Measurements from ENCODE around the gene FANCD2. TPM values are rescaled to one million over a fixed set of nuclear protein-coding genes. Genes with fewer than 3 reads are reported as not detected.
"Not testable (repeated sequence)": the region's sequence is repeated elsewhere in the genome, so short reads cannot be mapped to it uniquely, and the experiment has no call there.

Gene FANCD2
- total RNA-seq, 1 donor from 2014 or later: 7.0 TPM

DNA sequence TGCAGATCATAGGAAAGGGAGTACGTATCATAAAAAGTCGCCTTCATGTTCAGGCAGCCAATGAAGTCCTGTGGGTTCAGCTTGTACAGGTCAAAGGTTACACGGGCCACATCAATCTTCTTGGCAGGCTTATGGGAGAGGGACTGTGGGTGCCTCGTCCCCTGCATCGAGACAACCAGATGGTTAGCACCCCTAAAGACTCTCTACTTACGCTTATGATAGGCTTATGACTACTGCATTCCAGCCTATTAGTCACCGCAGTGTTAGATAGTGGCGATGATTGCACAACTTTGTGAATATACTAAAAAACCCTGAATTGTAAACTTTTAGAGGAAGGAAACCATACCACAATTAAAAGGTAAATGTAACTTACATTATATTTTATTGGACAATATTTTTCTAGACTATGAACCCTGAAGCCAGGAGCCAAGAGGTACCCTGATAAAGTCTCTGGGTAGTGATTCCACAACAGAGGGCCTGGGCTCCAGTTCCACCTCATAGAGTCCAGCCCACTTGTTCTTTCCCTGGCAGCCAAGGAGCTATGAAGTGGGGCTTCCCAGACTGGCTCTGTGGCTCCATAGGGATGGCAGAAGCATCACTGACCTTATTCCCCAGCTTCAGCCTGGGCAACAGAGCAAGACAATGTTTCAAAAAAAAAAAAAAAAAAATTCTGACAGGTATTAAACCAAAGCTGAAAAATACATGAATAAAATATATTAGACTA is 2.5 kb upstream of the FANCD2 start:
- no peaks in the 10 kb centered on the region for H3K4me1 Mint-ChIP-seq (ENCODE audit: low read depth, unreplicated experiment)
- H3K27ac Mint-ChIP-seq (ENCODE audit: unreplicated experiment): no peak overlapping the region
- TF ChIP-seq, protein P1, sequence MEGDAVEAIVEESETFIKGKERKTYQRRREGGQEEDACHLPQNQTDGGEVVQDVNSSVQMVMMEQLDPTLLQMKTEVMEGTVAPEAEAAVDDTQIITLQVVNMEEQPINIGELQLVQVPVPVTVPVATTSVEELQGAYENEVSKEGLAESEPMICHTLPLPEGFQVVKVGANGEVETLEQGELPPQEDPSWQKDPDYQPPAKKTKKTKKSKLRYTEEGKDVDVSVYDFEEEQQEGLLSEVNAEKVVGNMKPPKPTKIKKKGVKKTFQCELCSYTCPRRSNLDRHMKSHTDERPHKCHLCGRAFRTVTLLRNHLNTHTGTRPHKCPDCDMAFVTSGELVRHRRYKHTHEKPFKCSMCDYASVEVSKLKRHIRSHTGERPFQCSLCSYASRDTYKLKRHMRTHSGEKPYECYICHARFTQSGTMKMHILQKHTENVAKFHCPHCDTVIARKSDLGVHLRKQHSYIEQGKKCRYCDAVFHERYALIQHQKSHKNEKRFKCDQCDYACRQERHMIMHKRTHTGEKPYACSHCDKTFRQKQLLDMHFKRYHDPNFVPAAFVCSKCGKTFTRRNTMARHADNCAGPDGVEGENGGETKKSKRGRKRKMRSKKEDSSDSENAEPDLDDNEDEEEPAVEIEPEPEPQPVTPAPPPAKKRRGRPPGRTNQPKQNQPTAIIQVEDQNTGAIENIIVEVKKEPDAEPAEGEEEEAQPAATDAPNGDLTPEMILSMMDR (IDR thresholded peaks at IDR 0.05; ENCODE audit: partially characterized antibody, unreplicated experiment): no peak
- H3K9me3 Mint-ChIP-seq (ENCODE audit: unreplicated experiment): peaks cover 2% of the 10 kb centered on the region
- H3K36me3 Mint-ChIP-seq (ENCODE audit: unreplicated experiment): no peaks in the 10 kb centered on the region
- no peaks in the 10 kb centered on the region for H3K27me3 Mint-ChIP-seq (ENCODE audit: unreplicated experiment)
- no peak overlapping the region for H3K4me3 Mint-ChIP-seq (ENCODE audit: unreplicated experiment)
- DNase-seq: no peak

DNA sequence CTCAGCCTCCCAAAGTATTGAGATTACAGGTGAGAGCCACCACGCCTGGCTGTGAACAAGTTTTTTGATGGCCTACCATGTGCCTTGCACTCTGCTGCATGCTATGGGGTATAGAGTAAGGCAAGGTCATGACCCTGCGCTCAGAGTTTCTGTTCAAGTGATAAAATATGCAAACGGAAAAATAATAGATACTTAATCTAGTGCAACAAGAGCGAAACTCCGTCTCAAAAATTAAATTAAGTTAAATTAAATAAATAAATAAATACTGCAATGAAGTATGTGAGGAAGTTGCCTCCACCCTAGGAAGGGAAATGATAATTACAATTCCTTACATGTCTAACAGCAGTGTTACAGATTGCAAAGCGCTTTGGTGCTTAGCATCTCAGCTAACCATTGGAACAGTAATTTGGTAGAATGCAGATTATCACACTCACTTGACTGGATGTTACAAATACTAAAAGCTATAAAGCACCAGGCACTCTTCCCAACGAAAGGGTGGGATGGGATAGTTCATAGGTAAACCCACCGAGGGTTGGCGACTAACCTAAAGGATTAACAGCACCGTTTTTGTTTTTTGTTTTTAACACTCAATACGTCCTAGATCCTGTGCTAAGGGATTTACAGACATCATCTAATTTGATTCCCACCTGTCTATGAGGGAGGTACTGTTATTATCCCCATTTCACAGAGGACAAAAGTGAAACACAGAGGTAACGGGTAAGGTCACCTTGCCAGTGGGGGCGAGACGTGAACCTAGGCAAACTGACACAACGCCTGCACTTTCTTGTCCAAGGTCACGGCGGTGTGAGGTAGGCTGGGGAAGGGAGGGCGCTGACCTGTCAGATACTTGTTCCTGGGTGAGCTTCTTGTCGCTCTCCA is 793 bp upstream of the FANCD2 start:
- no peaks in the 10 kb centered on the region for H3K4me1 Mint-ChIP-seq (ENCODE audit: low read depth, unreplicated experiment)
- H3K27me3 Mint-ChIP-seq (ENCODE audit: unreplicated experiment): no peaks in the 10 kb centered on the region
- TF ChIP-seq, protein P1 (IDR thresholded peaks at IDR 0.05; ENCODE audit: partially characterized antibody, unreplicated experiment): no peak
- peak overlapping the region; percentile 94 for H3K27ac Mint-ChIP-seq (ENCODE audit: unreplicated experiment)
- H3K9me3 Mint-ChIP-seq (ENCODE audit: unreplicated experiment): peaks cover 2% of the 10 kb centered on the region
- no peak for DNase-seq
- no peaks in the 10 kb centered on the region for H3K36me3 Mint-ChIP-seq (ENCODE audit: unreplicated experiment)
- peak overlapping the region; percentile 96 for H3K4me3 Mint-ChIP-seq (ENCODE audit: unreplicated experiment)

DNA sequence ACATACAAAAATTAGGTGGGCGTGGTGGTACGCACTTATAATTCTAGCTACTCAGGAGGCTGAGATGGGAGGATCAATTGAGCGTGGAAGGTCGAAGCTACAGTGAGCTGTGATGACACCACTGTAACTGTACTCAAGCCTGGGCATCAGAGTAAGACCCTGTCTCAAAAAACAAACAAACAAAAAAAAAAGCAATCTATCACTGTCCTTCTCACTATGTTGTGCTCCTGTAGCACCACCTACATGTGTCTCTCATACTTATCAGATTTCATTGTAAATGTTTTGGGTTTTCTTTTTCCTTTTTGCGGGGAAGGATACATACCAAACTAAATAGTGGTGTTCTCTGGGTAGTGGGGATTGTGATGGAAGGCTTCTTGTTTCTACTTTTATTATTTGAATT is 14.8 kb downstream of the FANCD2 start:
- TF ChIP-seq, protein P1 (IDR thresholded peaks at IDR 0.05; ENCODE audit: partially characterized antibody, unreplicated experiment): no peak
- H3K36me3 Mint-ChIP-seq (ENCODE audit: unreplicated experiment): no peaks in the 10 kb centered on the region
- H3K4me1 Mint-ChIP-seq (ENCODE audit: low read depth, unreplicated experiment): no peaks in the 10 kb centered on the region
- DNase-seq: no peak
- H3K27me3 Mint-ChIP-seq (ENCODE audit: unreplicated experiment): no peaks in the 10 kb centered on the region
- H3K9me3 Mint-ChIP-seq (ENCODE audit: unreplicated experiment): no peaks in the 10 kb centered on the region
- H3K27ac Mint-ChIP-seq (ENCODE audit: unreplicated experiment): no peak overlapping the region
- no peak overlapping the region for H3K4me3 Mint-ChIP-seq (ENCODE audit: unreplicated experiment)

DNA sequence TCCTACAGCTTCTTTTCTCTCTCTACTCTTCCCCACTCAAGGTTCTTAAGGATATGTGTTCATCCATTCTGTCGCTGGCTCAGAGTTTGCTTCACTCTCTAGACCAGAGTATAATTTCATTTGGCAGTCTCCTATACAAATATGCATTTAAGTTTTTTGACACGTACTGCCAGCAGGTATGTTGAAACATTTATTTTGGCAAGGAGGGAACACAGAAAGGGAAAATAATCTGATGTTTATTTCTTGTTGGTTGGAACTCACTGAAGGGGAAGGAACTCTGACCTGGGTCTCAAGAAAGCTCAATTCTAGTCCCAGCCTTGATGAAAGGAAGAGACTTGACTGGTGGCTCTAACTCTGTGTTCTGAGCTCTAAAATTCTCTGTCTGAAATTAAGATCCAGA is 21.6 kb downstream of the FANCD2 start:
- no peak overlapping the region for H3K4me3 Mint-ChIP-seq (ENCODE audit: unreplicated experiment)
- H3K36me3 Mint-ChIP-seq (ENCODE audit: unreplicated experiment): no peaks in the 10 kb centered on the region
- no peaks in the 10 kb centered on the region for H3K27me3 Mint-ChIP-seq (ENCODE audit: unreplicated experiment)
- DNase-seq: no peak
- no peak overlapping the region for H3K27ac Mint-ChIP-seq (ENCODE audit: unreplicated experiment)
- TF ChIP-seq, protein P1 (IDR thresholded peaks at IDR 0.05; ENCODE audit: partially characterized antibody, unreplicated experiment): no peak
- no peaks in the 10 kb centered on the region for H3K4me1 Mint-ChIP-seq (ENCODE audit: low read depth, unreplicated experiment)
- H3K9me3 Mint-ChIP-seq (ENCODE audit: unreplicated experiment): no peaks in the 10 kb centered on the region

DNA sequence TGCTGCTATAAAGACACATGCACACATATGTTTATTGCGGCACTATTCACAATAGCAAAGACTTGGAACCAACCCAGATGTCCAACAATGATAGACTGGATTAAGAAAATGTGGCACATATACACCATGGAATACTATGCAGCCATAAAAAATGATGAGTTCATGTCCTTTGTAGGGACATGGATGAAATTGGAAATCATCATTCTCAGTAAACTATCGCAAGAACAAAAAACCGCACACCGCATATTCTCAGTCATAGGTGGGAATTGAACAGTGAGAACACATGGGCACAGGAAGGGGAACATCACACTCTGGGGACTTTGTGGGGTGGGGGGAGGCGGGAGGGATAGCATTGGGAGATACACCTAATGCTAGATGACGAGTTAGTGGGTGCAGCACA is 26.8 kb downstream of the FANCD2 start:
- not testable (repeated sequence) for H3K4me1 Mint-ChIP-seq (ENCODE audit: low read depth, unreplicated experiment); H3K27ac Mint-ChIP-seq (ENCODE audit: unreplicated experiment); DNase-seq; H3K9me3 Mint-ChIP-seq (ENCODE audit: unreplicated experiment); H3K36me3 Mint-ChIP-seq (ENCODE audit: unreplicated experiment); H3K4me3 Mint-ChIP-seq (ENCODE audit: unreplicated experiment); H3K27me3 Mint-ChIP-seq (ENCODE audit: unreplicated experiment)

Measured in glutamatergic neuron (in vitro differentiated cells).